ENCODE results near the gene PRRC2B. TPM values are rescaled to one million over a fixed set of nuclear protein-coding genes. Genes with fewer than 3 reads are reported as not detected.
"Not testable (repeated sequence)": the region's sequence is repeated elsewhere in the genome, so short reads cannot be mapped to it uniquely, and the experiment has no call there.

Gene PRRC2B
- total RNA-seq, 1 experiment from 2014 or later, result 26.2 TPM

DNA sequence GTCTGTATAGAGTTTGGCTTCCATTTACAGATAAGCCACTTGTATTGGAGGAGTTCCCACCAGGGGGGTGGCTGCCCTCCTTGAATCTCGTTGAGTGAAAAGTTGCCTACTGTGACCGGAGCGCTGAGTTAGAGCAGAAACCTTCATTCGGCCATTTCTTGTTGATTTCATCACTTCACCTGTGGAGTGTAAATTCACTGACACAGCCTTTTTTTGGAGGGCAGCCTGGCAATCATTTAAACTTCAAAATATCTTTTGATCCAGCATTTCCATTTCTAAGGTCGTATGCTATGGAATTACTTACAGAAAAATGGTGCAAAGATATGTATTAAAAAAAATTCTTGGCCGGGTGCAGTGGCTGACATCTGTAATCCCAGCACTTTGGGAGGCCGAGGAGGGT lies 40.8 kb downstream of the PRRC2B start:
- no peak for DNase-seq (ENCODE audit: low spot score)

DNA sequence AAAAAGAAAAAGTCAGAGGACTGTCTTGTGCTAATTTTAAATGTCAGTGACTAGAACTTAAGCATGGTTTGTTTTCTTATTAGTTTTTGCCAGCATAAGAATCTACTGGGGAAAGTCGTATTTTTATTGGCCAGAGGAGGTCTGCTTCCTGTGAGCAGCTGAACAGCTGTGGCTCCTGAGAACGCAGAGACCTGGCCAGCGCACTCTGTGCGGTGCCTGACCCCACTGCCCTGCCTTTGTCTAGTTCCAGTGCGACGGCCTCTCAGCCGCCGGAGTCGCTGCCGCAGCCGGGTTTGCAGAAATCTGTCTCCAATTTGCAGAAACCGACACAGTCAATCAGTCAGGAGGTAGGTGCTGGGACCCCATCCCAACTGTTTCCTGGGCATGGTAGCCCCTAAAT lies 42.5 kb downstream of the PRRC2B start:
- no peak for DNase-seq (ENCODE audit: low spot score)

DNA sequence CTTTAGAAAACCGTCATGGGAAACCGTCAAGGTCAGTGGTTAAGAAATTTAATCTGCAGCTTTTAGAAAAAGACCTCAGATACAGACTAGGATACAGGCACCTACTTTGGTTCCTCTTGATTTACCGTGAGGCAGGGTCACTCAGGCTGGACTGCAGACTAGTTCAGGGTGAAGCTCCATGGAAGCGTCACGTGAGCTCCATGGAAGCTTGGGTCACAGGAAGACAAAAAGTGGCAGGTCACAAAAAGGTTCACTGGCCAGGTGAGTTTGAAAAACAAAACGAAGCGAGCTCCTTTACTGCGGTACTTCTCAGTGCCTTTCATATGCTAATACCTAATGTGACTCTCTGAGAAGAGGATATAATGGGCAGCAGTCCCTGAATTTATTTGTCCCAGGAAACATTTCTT lies 43.0 kb downstream of the PRRC2B start:
- DNase-seq (ENCODE audit: low spot score), result no peak

GRCh38 chr9:131438190-131438589 lies 44.3 kb downstream of the PRRC2B start:
- no peak for DNase-seq (ENCODE audit: low spot score)

- no peak for DNase-seq (ENCODE audit: low spot score)
Observed at GRCh38 chr9:131439224-131439623, 45.3 kb downstream of the PRRC2B start.

DNA sequence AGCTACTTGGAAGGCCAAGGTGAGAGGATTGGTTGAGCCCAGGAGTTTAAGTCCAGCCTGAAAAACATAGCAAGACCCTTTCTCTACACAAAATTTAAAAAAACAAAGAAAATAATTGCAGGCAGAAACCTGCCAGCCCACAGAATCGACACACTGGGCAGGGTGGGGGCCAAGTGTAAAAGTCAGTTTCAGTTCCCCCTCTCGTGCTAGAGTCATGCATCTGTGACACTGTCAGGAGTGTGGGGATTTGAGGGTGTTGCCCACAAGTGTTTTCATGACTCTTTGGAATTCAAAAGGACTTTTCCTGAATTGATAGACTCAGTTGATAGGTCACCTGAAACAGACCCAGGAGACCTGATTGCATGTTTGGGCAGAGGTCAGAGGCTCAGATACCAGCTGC lies 47.6 kb downstream of the PRRC2B start:
- no peak for DNase-seq (ENCODE audit: low spot score)

DNA sequence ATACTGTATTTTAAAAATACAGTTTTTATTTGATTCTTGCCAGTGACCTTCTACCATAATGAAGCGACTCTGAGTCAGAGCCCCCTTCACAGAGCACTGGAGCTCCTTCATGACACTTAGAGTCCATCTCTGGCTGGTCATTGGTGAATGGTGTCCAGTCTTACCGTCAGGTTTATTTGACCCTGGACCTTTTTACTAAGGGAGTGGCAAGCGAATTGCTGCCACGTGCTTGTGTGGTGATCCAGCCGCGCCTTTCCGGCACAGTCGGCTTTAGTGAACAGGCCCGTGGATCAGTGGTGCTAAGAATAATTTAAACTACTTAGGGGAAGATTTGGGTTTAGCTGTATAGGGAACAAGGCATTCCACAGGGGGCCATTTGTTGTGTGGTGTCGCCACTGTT lies 48.5 kb downstream of the PRRC2B start:
- DNase-seq (ENCODE audit: low spot score), result no peak

DNA sequence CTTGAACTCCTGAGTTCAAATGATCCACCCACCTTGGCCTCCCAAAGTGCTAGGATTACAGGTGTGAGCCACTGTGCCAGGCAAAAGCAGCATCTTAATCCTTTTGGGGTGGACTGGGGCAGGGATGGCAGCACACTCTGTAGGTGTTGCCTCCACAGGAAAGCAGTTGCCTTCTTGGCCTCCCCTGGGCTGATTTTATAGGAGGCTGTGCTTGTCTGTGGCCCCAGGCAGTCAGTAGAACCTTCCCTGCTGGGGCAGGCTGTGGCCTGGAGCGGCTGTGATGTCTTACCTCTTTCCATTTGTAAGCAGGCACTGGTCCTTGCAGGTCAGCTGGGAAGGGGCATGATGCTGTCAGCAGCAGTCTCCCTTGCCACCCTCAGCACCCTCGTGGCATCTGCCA lies 49.8 kb downstream of the PRRC2B start:
- no peak for DNase-seq (ENCODE audit: low spot score)

DNA sequence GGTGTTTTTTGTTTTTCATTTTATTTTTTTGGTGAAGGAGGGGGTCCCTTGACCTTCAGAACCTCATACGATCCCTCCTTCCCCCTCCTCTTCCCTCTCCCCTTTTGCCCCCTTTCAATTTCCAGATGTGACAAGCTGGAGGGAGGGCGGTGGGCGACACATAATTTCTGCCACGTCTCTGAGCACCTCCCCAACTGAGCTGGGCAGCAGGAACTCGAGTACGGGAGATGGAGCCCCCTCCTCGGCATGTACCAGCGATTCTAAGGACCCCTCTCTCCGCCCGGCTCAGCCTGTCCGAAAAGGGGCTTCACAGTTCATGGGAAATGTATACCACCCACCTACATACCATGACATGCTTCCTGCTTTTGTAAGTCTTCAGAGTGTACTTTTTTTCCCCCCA lies 52.4 kb downstream of the PRRC2B start:
- DNase-seq (ENCODE audit: low spot score), result no peak

DNA sequence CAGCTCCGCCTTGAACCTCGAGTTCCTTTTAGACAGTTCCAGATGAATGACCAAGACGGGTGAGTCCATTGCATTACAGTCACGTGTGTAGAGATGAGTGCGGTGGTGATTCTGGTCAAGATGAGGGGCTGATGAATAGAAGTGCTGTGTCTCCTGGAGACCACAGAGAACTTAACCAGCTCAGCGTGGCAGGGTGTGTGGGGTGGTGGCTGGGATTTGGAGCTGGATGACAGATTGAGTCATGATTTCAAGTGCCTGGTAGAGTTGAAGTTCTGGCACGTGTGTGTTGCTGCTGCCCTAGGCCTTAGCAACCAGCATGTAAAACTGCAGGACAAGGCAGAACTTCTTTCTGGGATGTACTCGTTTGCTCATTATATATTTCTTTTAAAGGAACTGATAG lies 53.3 kb downstream of the PRRC2B start:
- no peak for DNase-seq (ENCODE audit: low spot score)

- DNase-seq (ENCODE audit: low spot score), result no peak
Observed at GRCh38 chr9:131447600-131447999, 53.7 kb downstream of the PRRC2B start.

DNA sequence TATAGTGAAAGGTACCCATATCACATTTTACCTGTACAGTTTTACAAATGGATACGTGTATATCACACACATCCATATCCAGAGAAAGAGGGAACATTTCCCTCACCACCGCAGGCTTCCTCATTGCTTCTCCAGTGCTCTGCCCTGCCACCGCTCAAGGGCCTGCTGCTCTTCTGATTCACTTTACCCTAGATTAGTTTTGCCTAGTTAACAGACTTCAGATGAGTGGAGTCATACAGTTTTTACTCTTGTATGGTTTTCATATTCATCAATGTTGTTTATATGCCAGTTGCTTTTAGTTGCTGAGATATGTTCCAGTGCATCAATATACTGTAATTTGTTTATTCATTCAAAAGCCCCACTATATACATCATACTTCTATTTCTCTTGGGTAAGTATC lies 54.9 kb downstream of the PRRC2B start:
- DNase-seq (ENCODE audit: low spot score), result no peak

GRCh38 chr9:131449276-131449675 lies 55.4 kb downstream of the PRRC2B start:
- DNase-seq (ENCODE audit: low spot score), result no peak

DNA sequence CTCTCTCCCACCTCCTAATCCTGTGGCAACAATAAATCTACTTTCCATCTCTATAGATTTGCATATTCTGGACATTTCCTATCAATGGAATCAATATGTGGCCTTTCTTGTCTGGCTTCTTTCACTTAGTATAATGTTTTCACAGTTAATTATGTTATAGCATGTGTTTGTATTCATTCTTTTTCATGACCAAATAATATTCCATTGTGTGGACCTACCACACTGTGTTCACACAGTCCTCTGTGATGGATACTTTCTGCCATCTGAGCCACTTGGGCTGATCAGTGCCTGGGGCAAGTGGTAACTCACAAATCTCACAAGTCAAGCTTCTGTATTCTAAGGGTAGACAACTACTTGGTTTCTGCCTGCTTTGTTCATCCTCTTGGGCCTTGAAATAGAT lies 60.1 kb downstream of the PRRC2B start:
- no peak for DNase-seq (ENCODE audit: low spot score)

DNA sequence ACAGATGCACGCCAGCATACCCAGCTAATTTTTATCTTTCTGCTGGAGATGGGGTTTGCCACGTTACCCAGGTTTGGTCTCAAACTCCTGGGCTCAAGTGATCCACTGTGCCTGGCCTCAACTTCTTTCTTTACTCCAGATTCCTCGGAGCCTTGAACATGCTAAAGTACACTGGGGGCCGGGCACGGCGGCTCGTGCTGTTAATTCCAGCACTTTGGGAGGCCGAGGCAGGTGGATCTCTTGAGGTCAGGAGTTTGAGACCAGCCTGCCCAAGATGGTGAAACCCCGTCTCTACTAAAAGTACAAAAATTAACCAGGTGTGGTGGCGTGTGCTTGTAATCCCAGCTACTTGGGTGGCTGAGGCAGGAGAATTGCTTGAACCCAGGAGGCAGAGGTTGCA lies 61.8 kb downstream of the PRRC2B start:
- DNase-seq (ENCODE audit: low spot score), result not testable (repeated sequence)

DNA sequence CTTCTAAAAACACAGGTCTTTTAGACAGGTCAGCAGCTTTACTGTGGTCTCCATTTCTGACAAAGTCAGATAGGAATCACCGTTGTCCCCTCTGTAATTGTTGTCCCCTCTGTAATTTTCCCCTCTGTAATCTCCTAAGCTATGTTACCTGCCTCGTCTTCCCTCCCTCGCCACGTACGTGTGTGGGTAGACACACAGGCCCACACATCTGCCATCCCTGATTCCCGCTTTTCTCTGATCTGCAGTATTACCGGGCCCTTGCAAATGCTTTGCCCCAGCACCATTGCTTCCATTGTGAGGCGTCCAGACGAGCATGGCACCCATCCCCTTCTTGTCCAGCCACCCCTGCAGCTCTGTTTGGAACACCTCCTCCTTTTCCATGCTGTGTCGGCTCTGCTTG lies 63.9 kb downstream of the PRRC2B start:
- no peak for DNase-seq (ENCODE audit: low spot score)

GRCh38 chr9:131459056-131459455 lies 65.2 kb downstream of the PRRC2B start:
- no peak for DNase-seq (ENCODE audit: low spot score)

- no peak for DNase-seq (ENCODE audit: low spot score)
Observed at GRCh38 chr9:131461166-131461565, 67.3 kb downstream of the PRRC2B start.

DNA sequence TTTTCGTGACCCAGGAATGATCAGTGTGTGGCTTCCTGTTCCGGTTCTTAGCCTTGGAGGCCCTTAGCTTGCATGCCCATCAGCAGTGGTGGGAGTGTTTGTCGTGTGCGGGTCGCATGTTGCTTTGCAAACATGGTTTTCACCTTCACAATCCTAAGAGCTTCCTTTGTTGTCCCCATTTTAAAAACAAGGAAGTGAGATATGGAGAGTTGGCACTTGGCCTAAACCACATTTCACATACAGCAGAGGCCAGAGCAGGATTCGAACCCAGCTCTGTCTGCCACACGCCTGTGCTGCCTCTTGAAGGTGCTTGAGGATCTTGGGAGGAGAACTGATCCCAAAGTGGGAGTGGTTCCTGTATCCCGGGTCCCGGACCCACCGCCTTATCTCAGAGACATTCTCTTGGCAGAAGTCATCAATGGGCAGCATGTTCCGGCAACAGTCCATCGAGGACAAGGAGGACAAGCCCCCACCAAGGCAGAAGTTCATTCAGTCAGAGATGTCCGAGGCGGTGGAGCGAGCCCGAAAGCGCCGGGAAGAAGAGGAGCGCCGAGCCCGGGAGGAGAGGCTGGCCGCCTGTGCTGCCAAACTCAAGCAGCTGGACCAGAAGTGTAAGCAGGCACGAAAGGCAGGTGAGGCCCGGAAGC lies 70.6 kb downstream of the PRRC2B start:
- no peak for DNase-seq (ENCODE audit: low spot score)

DNA sequence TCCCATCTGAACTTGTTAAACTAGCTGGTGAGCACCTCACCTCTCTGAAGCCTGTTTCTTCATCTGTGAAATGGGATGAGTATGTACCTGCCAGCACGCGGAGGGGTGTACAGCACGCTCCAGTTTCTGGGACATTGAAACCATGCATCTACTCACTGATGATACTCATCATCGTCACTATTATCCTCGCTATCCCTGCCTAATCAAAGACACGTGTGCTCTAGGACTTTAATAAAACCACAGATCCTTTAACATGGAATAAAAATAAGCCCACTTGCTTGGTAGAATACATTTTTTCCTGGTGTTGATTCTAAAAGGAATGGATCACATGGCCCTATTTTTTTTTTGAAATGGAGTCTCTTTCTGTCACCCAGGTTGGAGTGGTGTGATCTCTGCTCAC lies 71.5 kb downstream of the PRRC2B start:
- no peak for DNase-seq (ENCODE audit: low spot score)

GRCh38 chr9:131467214-131467935 lies 73.5 kb downstream of the PRRC2B start:
- DNase-seq (ENCODE audit: low spot score), result no peak

- no peak for DNase-seq (ENCODE audit: low spot score)
Observed at GRCh38 chr9:131468031-131468430, 74.1 kb downstream of the PRRC2B start.

DNA sequence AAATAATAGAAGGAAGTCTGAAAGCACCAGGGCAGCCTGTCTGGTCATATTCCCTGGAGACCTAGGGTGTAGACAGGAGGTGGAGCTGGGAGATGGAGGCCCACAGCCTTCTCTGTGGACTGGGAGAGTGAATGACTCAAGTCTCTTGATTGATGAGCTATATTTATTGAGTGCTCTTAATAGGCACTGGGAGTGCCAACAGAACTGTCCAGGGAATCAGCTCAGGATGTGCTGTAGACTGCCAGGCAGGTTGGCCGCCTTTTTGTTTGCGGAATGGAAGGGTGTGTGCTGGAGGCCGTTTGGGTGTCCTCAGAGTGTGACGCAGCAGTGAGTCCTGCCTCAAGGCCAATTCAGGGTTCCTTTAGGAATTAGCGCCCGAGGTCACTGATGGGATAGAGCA lies 75.5 kb downstream of the PRRC2B start:
- no peak for DNase-seq (ENCODE audit: low spot score)

- DNase-seq (ENCODE audit: low spot score), result no peak
Observed at GRCh38 chr9:131469951-131470350, 76.1 kb downstream of the PRRC2B start.
